ENCODE results near the gene MAP4K1.

Gene MAP4K1

GRCh38 chr19:38543286-38543806, 74.4 kb downstream of the MAP4K1 start:
- Histone ChIP-seq H3K9me3 (no peaks in the 10 kb centered on the region), H3K4me1 (peaks cover 0 to 29% (median 22%) of the 10 kb centered on the region in 4 donors), H3K27me3 (no peaks in the 10 kb centered on the region), H3K4me3 (peak overlapping the region in 1 of 2 donors; percentile 3), H3K36me3 (no peaks in the 10 kb centered on the region), H3K27ac (peak overlapping the region in 1 of 2 donors; percentile 1)
- peak in 1 of 2 donors; percentile 60 for DNase-seq
- intact Hi-C loops (cut with DNase I; ENCODE audit: low total_unique reads), result no loop called here
- no peak for TF ChIP-seq CTCF (IDR thresholded peaks at IDR 0.05)

- Histone ChIP-seq H3K36me3 (no peaks in the 10 kb centered on the region), H3K4me1 (peaks cover 0 to 37% (median 29%) of the 10 kb centered on the region in 4 donors), H3K27me3 (no peaks in the 10 kb centered on the region), H3K4me3 (no peak overlapping the region), H3K9me3 (no peaks in the 10 kb centered on the region), H3K27ac (no peak overlapping the region)
- TF ChIP-seq CTCF (IDR thresholded peaks at IDR 0.05), result no peak
- DNase-seq, result no peak
- intact Hi-C loops (cut with DNase I; ENCODE audit: low total_unique reads), result no loop called here
These were observed 75.7 kb downstream of the MAP4K1 start for GRCh38 chr19:38542040-38542439.

- TF ChIP-seq CTCF (IDR thresholded peaks at IDR 0.05), result no peak
- H3K36me3 ChIP-seq, result no peaks in the 10 kb centered on the region
- H3K4me3 ChIP-seq, result no peak overlapping the region
- no peak for DNase-seq
- peaks cover 0 to 34% (median 26%) of the 10 kb centered on the region in 4 donors for H3K4me1 ChIP-seq
- peaks cover 4 to 13% (median 12%) of the 10 kb centered on the region in 3 donors for H3K9me3 ChIP-seq
- H3K27ac ChIP-seq, result peak overlapping the region in 1 of 2 donors; percentile 60
- intact Hi-C loops (cut with DNase I; ENCODE audit: low total_unique reads), result no loop called here
- no peaks in the 10 kb centered on the region for H3K27me3 ChIP-seq
These were observed 78.0 kb downstream of the MAP4K1 start for GRCh38 chr19:38539751-38540150.

- peak overlapping the region; percentile 52 to 60 for H3K27ac ChIP-seq
- intact Hi-C loops (cut with DNase I; ENCODE audit: low total_unique reads), result no loop called here
- no peak overlapping the region for H3K4me3 ChIP-seq
- peaks cover 4 to 16% (median 15%) of the 10 kb centered on the region in 3 donors for H3K9me3 ChIP-seq
- no peak for TF ChIP-seq CTCF (IDR thresholded peaks at IDR 0.05)
- no peaks in the 10 kb centered on the region for H3K27me3 ChIP-seq
- H3K36me3 ChIP-seq, result no peaks in the 10 kb centered on the region
- peaks cover 0 to 27% (median 20%) of the 10 kb centered on the region in 4 donors for H3K4me1 ChIP-seq
- DNase-seq, result no peak
These were observed 78.8 kb downstream of the MAP4K1 start for GRCh38 chr19:38538793-38539528.

- Histone ChIP-seq H3K9me3 (peaks cover 4 to 16% (median 15%) of the 10 kb centered on the region in 3 donors), H3K4me3 (no peak overlapping the region), H3K27me3 (no peaks in the 10 kb centered on the region), H3K27ac (peak overlapping the region; percentile 52 to 60), H3K36me3 (no peaks in the 10 kb centered on the region), H3K4me1 (peaks cover 0 to 25% (median 17%) of the 10 kb centered on the region in 4 donors)
- DNase-seq, result no peak
- intact Hi-C loops (cut with DNase I; ENCODE audit: low total_unique reads), result no loop called here
- TF ChIP-seq CTCF (IDR thresholded peaks at IDR 0.05), result no peak
These were observed 79.4 kb downstream of the MAP4K1 start for GRCh38 chr19:38538386-38538785.

Data from tibial artery (tissue), 4 donors.